Measurements from ENCODE around the gene PTPRM. TPM values are rescaled to one million over a fixed set of nuclear protein-coding genes. Genes with fewer than 3 reads are reported as not detected.

Gene PTPRM
- total RNA-seq, 1 experiment from 2014 or later = 1.6 TPM

DNA sequence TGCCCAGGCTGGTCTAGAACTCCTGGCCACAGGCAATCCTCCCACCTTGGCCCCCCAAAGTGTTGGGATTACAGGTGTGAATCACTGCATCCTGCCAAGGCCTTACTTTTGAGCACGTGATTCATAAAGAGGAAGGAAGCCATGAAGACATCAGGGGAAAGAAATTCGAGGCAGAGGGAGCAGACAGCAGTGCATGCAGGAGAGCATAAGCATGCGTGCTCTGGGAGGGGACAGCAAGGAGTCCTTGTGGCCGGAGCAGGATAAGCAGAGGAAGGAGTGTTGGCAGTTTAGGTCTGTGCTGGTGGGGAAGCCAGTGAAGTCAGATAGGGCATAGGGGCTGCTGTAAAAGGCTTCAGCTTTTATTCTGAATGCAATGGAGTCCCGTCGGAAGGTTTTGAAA lies 641.6 kb downstream of the PTPRM start:
- no TSS peak for BruUV-seq (replicated peaks)
- in situ Hi-C loops (cut with HindIII; ENCODE audit: low pct_unique_long_range_greater_than_20kb, low sequenced_read_pairs) (no loop called here), intact Hi-C loops (cut with micrococcal nuclease; ENCODE audit: unreplicated experiment) (no loop called here)
- Histone ChIP-seq H3K36me3 (ENCODE audit: control insufficient read depth, insufficient read depth, low read length) (no peaks in the 10 kb centered on the region), H3K27me3 (ENCODE audit: control insufficient read depth, insufficient read depth, low read length) (no peaks in the 10 kb centered on the region), H3K4me1 (ENCODE audit: control insufficient read depth, insufficient read depth, low read length) (no peaks in the 10 kb centered on the region), H3K27ac (ENCODE audit: low read length) (no peak overlapping the region), H3K9me3 (ENCODE audit: control insufficient read depth, insufficient read depth, low read depth, low read length) (no peaks in the 10 kb centered on the region), H3K4me3 (ENCODE audit: low read depth in 2 of 2, low read length in 2 of 2) (no peak overlapping the region)
- DNase-seq (ENCODE audit: low read depth, low spot score) (no peak), ATAC-seq (no peak)
- ChIA-PET CTCF (interaction anchor here (0.5 kb wide), 1 partner anchor 30 kb away, joined by 3 read pairs; no protein-coding TSS in a partner anchor), POLR2A (no interaction called here)
- TF ChIP-seq SIN3A (IDR thresholded peaks at IDR 0.05; ENCODE audit: borderline replicate concordance, insufficient read depth, low read depth, low read length) (no peak), TCF7L2 (IDR thresholded peaks at IDR 0.05; ENCODE audit: low read depth, low read length) (no peak), POLR2AphosphoS5 (IDR thresholded peaks at IDR 0.05; ENCODE audit: low read depth, low read length) (no peak)
- TF ChIP-seq, protein P1, sequence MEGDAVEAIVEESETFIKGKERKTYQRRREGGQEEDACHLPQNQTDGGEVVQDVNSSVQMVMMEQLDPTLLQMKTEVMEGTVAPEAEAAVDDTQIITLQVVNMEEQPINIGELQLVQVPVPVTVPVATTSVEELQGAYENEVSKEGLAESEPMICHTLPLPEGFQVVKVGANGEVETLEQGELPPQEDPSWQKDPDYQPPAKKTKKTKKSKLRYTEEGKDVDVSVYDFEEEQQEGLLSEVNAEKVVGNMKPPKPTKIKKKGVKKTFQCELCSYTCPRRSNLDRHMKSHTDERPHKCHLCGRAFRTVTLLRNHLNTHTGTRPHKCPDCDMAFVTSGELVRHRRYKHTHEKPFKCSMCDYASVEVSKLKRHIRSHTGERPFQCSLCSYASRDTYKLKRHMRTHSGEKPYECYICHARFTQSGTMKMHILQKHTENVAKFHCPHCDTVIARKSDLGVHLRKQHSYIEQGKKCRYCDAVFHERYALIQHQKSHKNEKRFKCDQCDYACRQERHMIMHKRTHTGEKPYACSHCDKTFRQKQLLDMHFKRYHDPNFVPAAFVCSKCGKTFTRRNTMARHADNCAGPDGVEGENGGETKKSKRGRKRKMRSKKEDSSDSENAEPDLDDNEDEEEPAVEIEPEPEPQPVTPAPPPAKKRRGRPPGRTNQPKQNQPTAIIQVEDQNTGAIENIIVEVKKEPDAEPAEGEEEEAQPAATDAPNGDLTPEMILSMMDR (IDR thresholded peaks at IDR 0.05) = no peak
- TF ChIP-seq, protein P2, sequence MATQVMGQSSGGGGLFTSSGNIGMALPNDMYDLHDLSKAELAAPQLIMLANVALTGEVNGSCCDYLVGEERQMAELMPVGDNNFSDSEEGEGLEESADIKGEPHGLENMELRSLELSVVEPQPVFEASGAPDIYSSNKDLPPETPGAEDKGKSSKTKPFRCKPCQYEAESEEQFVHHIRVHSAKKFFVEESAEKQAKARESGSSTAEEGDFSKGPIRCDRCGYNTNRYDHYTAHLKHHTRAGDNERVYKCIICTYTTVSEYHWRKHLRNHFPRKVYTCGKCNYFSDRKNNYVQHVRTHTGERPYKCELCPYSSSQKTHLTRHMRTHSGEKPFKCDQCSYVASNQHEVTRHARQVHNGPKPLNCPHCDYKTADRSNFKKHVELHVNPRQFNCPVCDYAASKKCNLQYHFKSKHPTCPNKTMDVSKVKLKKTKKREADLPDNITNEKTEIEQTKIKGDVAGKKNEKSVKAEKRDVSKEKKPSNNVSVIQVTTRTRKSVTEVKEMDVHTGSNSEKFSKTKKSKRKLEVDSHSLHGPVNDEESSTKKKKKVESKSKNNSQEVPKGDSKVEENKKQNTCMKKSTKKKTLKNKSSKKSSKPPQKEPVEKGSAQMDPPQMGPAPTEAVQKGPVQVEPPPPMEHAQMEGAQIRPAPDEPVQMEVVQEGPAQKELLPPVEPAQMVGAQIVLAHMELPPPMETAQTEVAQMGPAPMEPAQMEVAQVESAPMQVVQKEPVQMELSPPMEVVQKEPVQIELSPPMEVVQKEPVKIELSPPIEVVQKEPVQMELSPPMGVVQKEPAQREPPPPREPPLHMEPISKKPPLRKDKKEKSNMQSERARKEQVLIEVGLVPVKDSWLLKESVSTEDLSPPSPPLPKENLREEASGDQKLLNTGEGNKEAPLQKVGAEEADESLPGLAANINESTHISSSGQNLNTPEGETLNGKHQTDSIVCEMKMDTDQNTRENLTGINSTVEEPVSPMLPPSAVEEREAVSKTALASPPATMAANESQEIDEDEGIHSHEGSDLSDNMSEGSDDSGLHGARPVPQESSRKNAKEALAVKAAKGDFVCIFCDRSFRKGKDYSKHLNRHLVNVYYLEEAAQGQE (IDR thresholded peaks at IDR 0.05; ENCODE audit: insufficient read depth in 1 of 2, low read depth in 2 of 2, low read length in 1 of 2) = no peak

DNA sequence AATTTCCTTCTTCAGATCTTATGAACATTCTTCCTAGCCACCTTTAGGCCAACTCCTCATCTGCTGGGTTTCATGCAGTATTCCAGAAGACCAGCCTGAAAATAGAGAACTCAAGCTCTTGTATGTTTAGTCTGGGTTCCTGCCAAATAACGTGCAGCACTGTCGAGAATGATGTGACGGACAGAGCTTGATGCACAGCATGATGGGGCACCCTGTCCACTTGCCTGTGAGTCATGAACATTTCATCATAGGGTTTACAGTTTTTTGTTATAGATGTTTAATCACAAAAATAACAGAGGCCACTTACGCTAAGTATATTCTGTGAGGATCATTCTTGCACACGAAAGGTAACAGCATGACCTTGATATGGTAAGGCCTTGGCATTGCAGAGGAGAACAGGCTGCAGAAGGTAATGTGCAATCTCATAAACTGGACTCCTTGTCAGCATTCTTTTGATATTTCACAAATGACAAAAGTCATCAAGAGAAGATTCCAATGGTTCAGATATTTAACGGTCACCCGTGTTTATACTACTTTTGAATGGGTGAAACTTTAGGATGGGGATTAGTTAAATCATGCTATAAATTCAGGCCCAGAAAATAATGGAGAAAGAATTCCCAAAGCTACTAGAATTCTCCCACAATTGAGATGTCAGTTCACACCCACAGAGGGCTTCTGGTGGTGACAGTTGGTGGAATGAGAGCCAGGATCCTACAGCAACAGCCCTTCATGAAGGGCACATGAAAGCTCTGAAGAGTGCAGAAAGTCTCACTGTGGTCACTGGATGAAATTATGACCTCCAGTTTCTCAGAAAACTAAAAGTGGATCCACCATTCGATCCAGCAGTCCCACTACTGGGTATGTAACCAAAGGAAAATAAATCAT lies 646.0 kb downstream of the PTPRM start:
- Histone ChIP-seq H3K4me1 (ENCODE audit: control insufficient read depth, insufficient read depth, low read length) (no peaks in the 10 kb centered on the region), H3K36me3 (ENCODE audit: control insufficient read depth, insufficient read depth, low read length) (no peaks in the 10 kb centered on the region), H3K27me3 (ENCODE audit: control insufficient read depth, insufficient read depth, low read length) (no peaks in the 10 kb centered on the region), H3K27ac (ENCODE audit: low read length) (no peak overlapping the region), H3K4me3 (ENCODE audit: low read depth in 2 of 2, low read length in 2 of 2) (no peak overlapping the region), H3K9me3 (ENCODE audit: control insufficient read depth, insufficient read depth, low read depth, low read length) (no peaks in the 10 kb centered on the region)
- intact Hi-C loops (cut with micrococcal nuclease; ENCODE audit: unreplicated experiment) = no loop called here
- CTCF ChIA-PET = no interaction called here
- ATAC-seq (no peak), DNase-seq (ENCODE audit: low read depth, low spot score) (no peak)
- TF ChIP-seq, protein P2 (IDR thresholded peaks at IDR 0.05; ENCODE audit: insufficient read depth in 1 of 2, low read depth in 2 of 2, low read length in 1 of 2) = no peak
- no peak for TF ChIP-seq TCF7L2 (IDR thresholded peaks at IDR 0.05; ENCODE audit: low read depth, low read length)
- no peak for TF ChIP-seq SIN3A (IDR thresholded peaks at IDR 0.05; ENCODE audit: borderline replicate concordance, insufficient read depth, low read depth, low read length)
- TF ChIP-seq, protein P1 (IDR thresholded peaks at IDR 0.05) = no peak
- no peak for TF ChIP-seq POLR2AphosphoS5 (IDR thresholded peaks at IDR 0.05; ENCODE audit: low read depth, low read length)
- no TSS peak for BruUV-seq (replicated peaks)
- in situ Hi-C loops (cut with HindIII; ENCODE audit: low pct_unique_long_range_greater_than_20kb, low sequenced_read_pairs) = no loop called here
- POLR2A ChIA-PET = no interaction called here

Measured in Panc1 (cell line).